Naive thymus-derived CD4-positive, alpha-beta T cell (primary cell): ENCODE data around the gene CPA3. TPM values are rescaled to one million over a fixed set of nuclear protein-coding genes. Genes with fewer than 3 reads are reported as not detected.

Source experiments
- ATAC-seq: fragments of 150-1000 bp; cut with Tn5 transposase; 2 replicates; pipeline ENCODE4 v1.10.0; 2021; ENCODE audit warnings: mild to moderate bottlenecking, moderate library complexity
- CTCF ChIA-PET: fragments of 350-600 bp; sonication (Branson Sonifier 250); formaldehyde crosslinking; loops from one replicate; lab custom pipeline; 2021; ENCODE audit warnings: antibody characterized with exemption; lab: Charles Lee
- POLR2A ChIA-PET: fragments of 350-600 bp; sonication (Branson Sonifier 250); formaldehyde crosslinking; loops from one replicate; lab custom pipeline; 2021; ENCODE audit warnings: antibody characterized with exemption, inconsistent platforms; lab: Charles Lee
- DNase-seq, 9 donors: peaks; one replicate each; pipeline versions ENCODE4 v3.0.0 to v3.0.0-alpha.2; 2020 to 2022; ENCODE audit warnings: mixed read lengths in 1 of 9
- H3K27ac ChIP-seq: one replicate; pipeline ENCODE4 v1.7.0; 2013; ENCODE audit warnings: mild to moderate bottlenecking, low read depth, low read length, moderate library complexity
- H3K27me3 ChIP-seq, 2 donors: one replicate each; pipeline ENCODE4 v1.7.0; 2013; ENCODE audit warnings: low read length in 2 of 2, mild to moderate bottlenecking in 2 of 2, moderate library complexity in 2 of 2; ENCODE audit not compliant: control insufficient read depth in 2 of 2, insufficient read depth in 2 of 2
- H3K36me3 ChIP-seq, 3 experiments: 1 replicate in 2 of 3; 2 replicates in 1 of 3; pipeline ENCODE4 v1.7.0; 2013; ENCODE audit warnings: low read length in 3 of 3, mild to moderate bottlenecking in 3 of 3, moderate library complexity in 1 of 3; ENCODE audit not compliant: insufficient read depth in 3 of 3, control insufficient read depth in 2 of 3
- H3K4me1 ChIP-seq, 2 donors: one replicate each; pipeline ENCODE4 v1.7.0; 2013; ENCODE audit warnings: low read length in 2 of 2, mild to moderate bottlenecking in 2 of 2, moderate library complexity in 1 of 2; ENCODE audit not compliant: control insufficient read depth in 2 of 2, insufficient read depth in 2 of 2
- H3K4me3 ChIP-seq: 2 replicates; pipeline ENCODE4 v1.7.0; 2013; ENCODE audit warnings: mild to moderate bottlenecking, low read length
- H3K9me3 ChIP-seq, 3 experiments: 1 replicate in 2 of 3; 2 replicates in 1 of 3; pipeline ENCODE4 v1.7.0; 2013; ENCODE audit warnings: low read length in 3 of 3; ENCODE audit not compliant: control insufficient read depth in 2 of 3
- H3K27ac Mint-ChIP-seq, 9 donors: one replicate each; pipeline ENCODE4 v1.8.0; 2020 to 2022; ENCODE audit warnings: mixed read lengths in 9 of 9, mild to moderate bottlenecking in 8 of 9, moderate library complexity in 5 of 9, inconsistent platforms in 2 of 9
- H3K27me3 Mint-ChIP-seq, 5 donors: one replicate each; pipeline ENCODE4 v1.8.0; 2021 to 2022; ENCODE audit warnings: mixed read lengths in 5 of 5, mild to moderate bottlenecking in 1 of 5
- H3K36me3 Mint-ChIP-seq, 5 donors: one replicate each; pipeline ENCODE4 v1.8.0; 2020 to 2022; ENCODE audit warnings: mixed read lengths in 5 of 5, mild to moderate bottlenecking in 3 of 5, inconsistent platforms in 1 of 5
- H3K4me1 Mint-ChIP-seq, 7 donors: one replicate each; pipeline ENCODE4 v1.8.0; 2020 to 2022; ENCODE audit warnings: mixed read lengths in 7 of 7, mild to moderate bottlenecking in 3 of 7, inconsistent platforms in 1 of 7
- H3K4me3 Mint-ChIP-seq, 10 donors: one replicate each; pipeline ENCODE4 v1.8.0; 2020 to 2022; ENCODE audit warnings: mild to moderate bottlenecking in 10 of 10, mixed read lengths in 10 of 10, moderate library complexity in 6 of 10, inconsistent platforms in 2 of 10
- H3K9me3 Mint-ChIP-seq, 11 donors: one replicate each; pipeline ENCODE4 v1.8.0; 2020 to 2022; ENCODE audit warnings: mixed read lengths in 11 of 11, mild to moderate bottlenecking in 4 of 11, inconsistent platforms in 1 of 11, moderate library complexity in 1 of 11
- intact Hi-C, 2 donors: fragments of 100-400 bp; cut with micrococcal nuclease; formaldehyde crosslinking; loops; one replicate each; pipeline ENCODE4 v1.15.1; 2023
- polyA plus RNA-seq, 2 donors: library from polyadenylated mRNA; unstranded; fragments of 300-500 nt; fragmentation: Illumina TruSeq; gene quantifications; one replicate each; pipeline ENCODE4 v1.2.3, GENCODE V29; 2021
- total RNA-seq, 6 experiments: library from RNA in 5 of 6; stranded (reverse) in 5 of 6; gene quantifications; 1 replicate in 5 of 6; 2 replicates in 1 of 6; pipeline ENCODE4 v1.2.3 and lab custom pipeline; 2021 to 2026

The CPA3 gene
- total and polyA plus RNA-seq, 7 experiments from 2014 or later, result 4.1 to 9.9 TPM; not detected in 5

GRCh38 chr3:148911173-148911572, 46.1 kb downstream of the CPA3 start:
- Histone ChIP-seq H3K4me1 (no peaks in the 10 kb centered on the region), H3K9me3 (no peaks in the 10 kb centered on the region), H3K27me3 (no peaks in the 10 kb centered on the region), H3K27ac (no peak overlapping the region), H3K4me3 (no peak overlapping the region), H3K36me3 (no peaks in the 10 kb centered on the region)
- H3K27me3 Mint-ChIP-seq, result peaks cover 0 to 41% (median 39%) of the 10 kb centered on the region in 5 donors
- no peak overlapping the region for H3K4me3 Mint-ChIP-seq
- H3K4me1 Mint-ChIP-seq, result no peaks in the 10 kb centered on the region
- H3K36me3 Mint-ChIP-seq, result no peaks in the 10 kb centered on the region
- no peak for DNase-seq
- CTCF ChIA-PET, result no interaction called here
- no peaks in the 10 kb centered on the region for H3K9me3 Mint-ChIP-seq
- POLR2A ChIA-PET, result no interaction called here
- H3K27ac Mint-ChIP-seq, result no peak overlapping the region
- ATAC-seq, result no peak
- intact Hi-C loops, result no loop called here

DNA sequence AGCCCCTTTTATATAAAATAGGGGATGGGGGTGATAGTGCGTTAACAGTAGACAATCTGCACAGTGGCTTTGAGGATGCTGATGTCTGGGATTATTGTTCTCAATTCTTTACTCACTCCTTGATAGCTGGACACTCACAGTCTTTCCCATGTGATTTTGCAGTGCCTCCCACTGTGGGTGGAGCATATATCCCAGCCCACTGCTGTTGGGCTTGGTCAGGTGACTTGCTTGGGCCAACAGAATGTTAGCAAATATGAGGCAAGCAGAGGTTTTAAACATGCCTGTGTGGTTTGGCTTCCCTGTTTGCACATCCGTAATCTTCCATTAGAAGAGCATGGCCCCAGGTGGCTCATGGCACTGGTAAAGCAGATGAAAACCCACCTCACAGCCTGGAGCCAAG, 46.5 kb downstream of the CPA3 start:
- H3K27ac ChIP-seq, result no peak overlapping the region
- no peak for DNase-seq
- intact Hi-C loops, result no loop called here
- no peak overlapping the region for H3K27ac Mint-ChIP-seq
- peaks cover 0 to 41% (median 39%) of the 10 kb centered on the region in 5 donors for H3K27me3 Mint-ChIP-seq
- no peaks in the 10 kb centered on the region for H3K4me1 Mint-ChIP-seq
- no peaks in the 10 kb centered on the region for H3K36me3 ChIP-seq
- no peak overlapping the region for H3K4me3 Mint-ChIP-seq
- POLR2A ChIA-PET, result no interaction called here
- no peaks in the 10 kb centered on the region for H3K27me3 ChIP-seq
- H3K4me1 ChIP-seq, result no peaks in the 10 kb centered on the region
- no peak overlapping the region for H3K4me3 ChIP-seq
- no peaks in the 10 kb centered on the region for H3K9me3 ChIP-seq
- ATAC-seq, result no peak
- no peaks in the 10 kb centered on the region for H3K9me3 Mint-ChIP-seq
- CTCF ChIA-PET, result no interaction called here
- no peaks in the 10 kb centered on the region for H3K36me3 Mint-ChIP-seq

GRCh38 chr3:148914936-148915690, 50.0 kb downstream of the CPA3 start:
- POLR2A ChIA-PET, result no interaction called here
- Histone ChIP-seq H3K4me3 (no peak overlapping the region), H3K27ac (no peak overlapping the region), H3K9me3 (no peaks in the 10 kb centered on the region), H3K27me3 (no peaks in the 10 kb centered on the region), H3K4me1 (no peaks in the 10 kb centered on the region), H3K36me3 (no peaks in the 10 kb centered on the region)
- Mint-ChIP-seq H3K9me3 (peaks cover 0 to 4% (median 0%) of the 10 kb centered on the region in 11 donors), H3K4me3 (no peak overlapping the region), H3K27ac (no peak overlapping the region), H3K36me3 (no peaks in the 10 kb centered on the region), H3K4me1 (no peaks in the 10 kb centered on the region), H3K27me3 (peaks cover 6 to 24% (median 23%) of the 10 kb centered on the region in 5 donors)
- CTCF ChIA-PET, result no interaction called here
- DNase-seq (no peak), ATAC-seq (no peak)
- intact Hi-C loops, result no loop called here

DNA sequence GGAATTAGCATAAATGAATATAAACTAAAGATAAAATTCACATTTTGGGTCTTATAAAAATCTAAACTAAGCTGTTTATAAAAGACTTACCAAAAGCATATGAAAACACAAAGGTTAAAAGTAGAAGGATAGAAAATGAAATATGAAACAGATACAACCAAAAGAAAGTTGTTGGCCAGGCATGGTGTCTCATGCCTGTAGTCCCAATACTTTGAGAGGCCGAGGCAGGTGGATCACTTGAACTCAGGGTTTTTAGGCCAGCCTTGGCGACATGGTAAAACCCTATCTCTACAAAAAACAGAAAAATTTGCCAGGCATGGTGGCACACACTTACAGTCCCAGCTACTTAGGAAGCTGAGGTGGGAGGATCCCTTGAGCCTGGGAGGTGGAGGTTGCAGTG, 51.0 kb downstream of the CPA3 start:
- no peak for ATAC-seq
- POLR2A ChIA-PET, result no interaction called here

DNA sequence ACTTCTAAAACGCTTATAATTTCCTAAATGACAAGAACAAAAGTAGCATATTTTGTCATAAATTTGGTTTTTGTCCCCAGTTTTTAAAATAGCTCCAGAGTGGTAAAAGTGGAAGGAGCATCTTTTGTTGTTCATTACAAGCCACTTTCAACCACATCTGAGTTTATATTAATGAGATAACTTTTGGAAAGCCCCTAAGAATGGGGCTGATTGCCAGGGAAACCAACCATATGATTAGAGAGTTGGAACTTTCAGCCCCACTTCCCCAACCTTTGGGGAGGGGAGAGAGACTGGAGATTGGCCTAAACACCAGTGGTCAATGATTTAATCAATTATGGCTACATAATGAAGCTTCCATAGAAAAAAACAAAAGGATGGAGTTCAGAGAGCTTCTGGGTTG, 57.4 kb downstream of the CPA3 start:
- POLR2A ChIA-PET, result no interaction called here
- no peaks in the 10 kb centered on the region for H3K27me3 ChIP-seq
- Mint-ChIP-seq H3K4me1 (peaks cover 0 to 1% (median 0%) of the 10 kb centered on the region in 7 donors), H3K36me3 (no peaks in the 10 kb centered on the region), H3K27ac (no peak overlapping the region), H3K27me3 (peaks cover 6 to 24% (median 13%) of the 10 kb centered on the region in 5 donors), H3K4me3 (no peak overlapping the region), H3K9me3 (peaks cover 0 to 8% (median 1%) of the 10 kb centered on the region in 11 donors)
- ATAC-seq (no peak), DNase-seq (no peak)
- no peaks in the 10 kb centered on the region for H3K4me1 ChIP-seq
- CTCF ChIA-PET, result no interaction called here
- no peak overlapping the region for H3K27ac ChIP-seq
- no peaks in the 10 kb centered on the region for H3K36me3 ChIP-seq
- H3K4me3 ChIP-seq, result no peak overlapping the region
- H3K9me3 ChIP-seq, result no peaks in the 10 kb centered on the region
- intact Hi-C loops, result no loop called here

More for the DNA sequence above, 51.0 kb downstream of the CPA3 start:
- peaks cover 6 to 26% (median 22%) of the 10 kb centered on the region in 5 donors for H3K27me3 Mint-ChIP-seq
- H3K9me3 Mint-ChIP-seq, result peaks cover 0 to 8% (median 1%) of the 10 kb centered on the region in 11 donors
- no peak for DNase-seq
- Histone ChIP-seq H3K9me3 (no peaks in the 10 kb centered on the region), H3K36me3 (no peaks in the 10 kb centered on the region), H3K4me3 (no peak overlapping the region), H3K27ac (no peak overlapping the region), H3K27me3 (no peaks in the 10 kb centered on the region), H3K4me1 (no peaks in the 10 kb centered on the region)
- H3K36me3 Mint-ChIP-seq, result no peaks in the 10 kb centered on the region
- no peaks in the 10 kb centered on the region for H3K4me1 Mint-ChIP-seq
- intact Hi-C loops, result no loop called here
- CTCF ChIA-PET, result no interaction called here
- no peak overlapping the region for H3K27ac Mint-ChIP-seq
- no peak overlapping the region for H3K4me3 Mint-ChIP-seq

DNA sequence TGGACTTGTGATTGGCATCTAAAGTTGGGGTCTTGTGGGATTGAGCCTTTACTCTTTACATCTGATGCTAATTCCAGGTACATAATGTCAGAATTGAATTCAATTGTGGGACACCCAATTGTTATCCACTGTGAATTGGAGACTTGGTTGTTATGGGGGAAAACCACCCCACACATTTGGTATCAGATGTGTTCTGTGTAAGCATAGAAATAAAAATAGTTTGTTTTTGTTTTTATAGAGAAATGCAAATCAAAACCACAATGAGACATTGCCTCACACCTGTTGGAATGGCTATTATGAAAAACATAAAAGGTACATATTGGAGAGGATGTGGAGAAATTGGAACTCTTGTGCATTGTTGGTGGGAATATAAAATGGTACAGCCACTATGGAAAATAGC, 58.5 kb downstream of the CPA3 start:
- ATAC-seq (no peak), DNase-seq (no peak)
- Mint-ChIP-seq H3K9me3 (peaks cover 0 to 6% (median 1%) of the 10 kb centered on the region in 11 donors), H3K4me1 (peaks cover 0 to 2% (median 0%) of the 10 kb centered on the region in 7 donors), H3K36me3 (no peaks in the 10 kb centered on the region), H3K27ac (no peak overlapping the region), H3K4me3 (no peak overlapping the region), H3K27me3 (peaks cover 5 to 22% (median 11%) of the 10 kb centered on the region in 5 donors)
- Histone ChIP-seq H3K4me1 (no peaks in the 10 kb centered on the region), H3K27ac (no peak overlapping the region), H3K9me3 (no peaks in the 10 kb centered on the region), H3K36me3 (no peaks in the 10 kb centered on the region), H3K27me3 (no peaks in the 10 kb centered on the region), H3K4me3 (no peak overlapping the region)
- ChIA-PET POLR2A (no interaction called here), CTCF (no interaction called here)
- intact Hi-C loops, result no loop called here

- no peaks in the 10 kb centered on the region for H3K4me1 ChIP-seq
- H3K27ac Mint-ChIP-seq, result no peak overlapping the region
- no peaks in the 10 kb centered on the region for H3K36me3 ChIP-seq
- CTCF ChIA-PET, result no interaction called here
- H3K27me3 Mint-ChIP-seq, result peaks cover 1 to 22% (median 15%) of the 10 kb centered on the region in 5 donors
- H3K9me3 Mint-ChIP-seq, result peaks cover 0 to 4% (median 0%) of the 10 kb centered on the region in 11 donors
- no peaks in the 10 kb centered on the region for H3K9me3 ChIP-seq
- POLR2A ChIA-PET, result no interaction called here
- H3K4me3 Mint-ChIP-seq, result no peak overlapping the region
- peaks cover 0 to 2% (median 0%) of the 10 kb centered on the region in 7 donors for H3K4me1 Mint-ChIP-seq
- no peak overlapping the region for H3K4me3 ChIP-seq
- no peaks in the 10 kb centered on the region for H3K36me3 Mint-ChIP-seq
- intact Hi-C loops, result no loop called here
- ATAC-seq (no peak), DNase-seq (no peak)
- H3K27ac ChIP-seq, result no peak overlapping the region
- H3K27me3 ChIP-seq, result no peaks in the 10 kb centered on the region
These were observed 59.5 kb downstream of the CPA3 start for GRCh38 chr3:148924562-148924961.
